ENCODE measurements around the gene AGAP3. TPM values are rescaled to one million over a fixed set of nuclear protein-coding genes. Genes with fewer than 3 reads are reported as not detected.

Gene AGAP3
- total RNA-seq, 1 experiment from 2014 or later, result 103 TPM

DNA sequence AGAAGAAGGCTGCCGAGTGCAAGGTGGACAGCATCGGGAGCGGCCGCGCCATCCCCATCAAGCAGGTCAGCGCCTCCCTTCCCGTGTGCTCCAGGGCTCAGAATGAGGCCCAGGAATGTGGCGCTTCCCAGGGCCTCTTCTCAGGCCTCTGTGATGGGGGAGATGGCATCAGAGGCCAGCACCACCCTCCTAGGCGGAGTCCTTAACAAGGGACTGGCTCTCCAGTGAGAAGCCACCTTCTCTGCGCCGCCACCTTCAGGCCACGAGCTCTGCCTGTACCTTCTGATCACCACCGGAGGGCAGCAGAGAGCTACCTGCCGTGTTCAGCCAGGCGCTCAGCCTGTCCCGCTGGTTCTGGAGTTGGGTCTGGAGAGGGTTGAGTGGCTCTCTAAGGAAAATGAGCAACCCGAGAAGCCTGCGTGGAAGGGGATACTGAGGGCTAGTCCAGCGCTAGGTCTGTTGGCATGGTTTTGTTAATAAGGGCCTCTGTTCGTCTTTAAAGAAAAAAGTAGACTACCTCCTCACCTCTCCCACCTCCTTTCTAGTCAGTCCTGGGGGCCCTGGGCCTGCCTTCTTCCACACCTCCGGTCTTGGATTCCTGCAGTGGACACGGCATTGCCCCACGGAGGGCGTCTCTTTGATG, 37.7 kb downstream of the AGAP3 start:
- H3K27me3 ChIP-seq (ENCODE audit: control insufficient read depth, insufficient read depth, low read length), result no peaks in the 10 kb centered on the region
- H3K27ac ChIP-seq (ENCODE audit: low read length), result no peak overlapping the region
- no peaks in the 10 kb centered on the region for H3K9me3 ChIP-seq (ENCODE audit: control insufficient read depth, insufficient read depth, low read depth, low read length)
- DNase-seq (ENCODE audit: low read depth, low spot score) (peak; percentile 78), ATAC-seq (peak; percentile 94)
- intact Hi-C loops (cut with micrococcal nuclease; ENCODE audit: unreplicated experiment) (loop anchor here (1.0 to 5.0 kb wide), 2 partner anchors 48 to 178 kb away; no protein-coding TSS in a partner anchor), in situ Hi-C loops (cut with HindIII; ENCODE audit: low pct_unique_long_range_greater_than_20kb, low sequenced_read_pairs) (no loop called here)
- H3K4me3 ChIP-seq (ENCODE audit: low read depth in 2 of 2, low read length in 2 of 2), result no peak overlapping the region
- ChIA-PET CTCF (interaction anchor here (0.6 to 1.2 kb wide), 4 partner anchors 18 to 46 kb away, joined by 4 to 6 read pairs (median 5); no protein-coding TSS in a partner anchor), POLR2A (interaction anchor here (0.5 kb wide), 1 partner anchor 61 kb away, joined by 8 read pairs; no protein-coding TSS in a partner anchor)
- H3K36me3 ChIP-seq (ENCODE audit: control insufficient read depth, insufficient read depth, low read length), result no peaks in the 10 kb centered on the region
- TF ChIP-seq, protein P1, sequence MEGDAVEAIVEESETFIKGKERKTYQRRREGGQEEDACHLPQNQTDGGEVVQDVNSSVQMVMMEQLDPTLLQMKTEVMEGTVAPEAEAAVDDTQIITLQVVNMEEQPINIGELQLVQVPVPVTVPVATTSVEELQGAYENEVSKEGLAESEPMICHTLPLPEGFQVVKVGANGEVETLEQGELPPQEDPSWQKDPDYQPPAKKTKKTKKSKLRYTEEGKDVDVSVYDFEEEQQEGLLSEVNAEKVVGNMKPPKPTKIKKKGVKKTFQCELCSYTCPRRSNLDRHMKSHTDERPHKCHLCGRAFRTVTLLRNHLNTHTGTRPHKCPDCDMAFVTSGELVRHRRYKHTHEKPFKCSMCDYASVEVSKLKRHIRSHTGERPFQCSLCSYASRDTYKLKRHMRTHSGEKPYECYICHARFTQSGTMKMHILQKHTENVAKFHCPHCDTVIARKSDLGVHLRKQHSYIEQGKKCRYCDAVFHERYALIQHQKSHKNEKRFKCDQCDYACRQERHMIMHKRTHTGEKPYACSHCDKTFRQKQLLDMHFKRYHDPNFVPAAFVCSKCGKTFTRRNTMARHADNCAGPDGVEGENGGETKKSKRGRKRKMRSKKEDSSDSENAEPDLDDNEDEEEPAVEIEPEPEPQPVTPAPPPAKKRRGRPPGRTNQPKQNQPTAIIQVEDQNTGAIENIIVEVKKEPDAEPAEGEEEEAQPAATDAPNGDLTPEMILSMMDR (IDR thresholded peaks at IDR 0.05), result peak; percentile 99
- no peak for TF ChIP-seq SIN3A (IDR thresholded peaks at IDR 0.05; ENCODE audit: borderline replicate concordance, insufficient read depth, low read depth, low read length)
- TF ChIP-seq POLR2AphosphoS5 (IDR thresholded peaks at IDR 0.05; ENCODE audit: low read depth, low read length), result no peak
- TF ChIP-seq TCF7L2 (IDR thresholded peaks at IDR 0.05; ENCODE audit: low read depth, low read length), result no peak
- TF ChIP-seq, protein P2, sequence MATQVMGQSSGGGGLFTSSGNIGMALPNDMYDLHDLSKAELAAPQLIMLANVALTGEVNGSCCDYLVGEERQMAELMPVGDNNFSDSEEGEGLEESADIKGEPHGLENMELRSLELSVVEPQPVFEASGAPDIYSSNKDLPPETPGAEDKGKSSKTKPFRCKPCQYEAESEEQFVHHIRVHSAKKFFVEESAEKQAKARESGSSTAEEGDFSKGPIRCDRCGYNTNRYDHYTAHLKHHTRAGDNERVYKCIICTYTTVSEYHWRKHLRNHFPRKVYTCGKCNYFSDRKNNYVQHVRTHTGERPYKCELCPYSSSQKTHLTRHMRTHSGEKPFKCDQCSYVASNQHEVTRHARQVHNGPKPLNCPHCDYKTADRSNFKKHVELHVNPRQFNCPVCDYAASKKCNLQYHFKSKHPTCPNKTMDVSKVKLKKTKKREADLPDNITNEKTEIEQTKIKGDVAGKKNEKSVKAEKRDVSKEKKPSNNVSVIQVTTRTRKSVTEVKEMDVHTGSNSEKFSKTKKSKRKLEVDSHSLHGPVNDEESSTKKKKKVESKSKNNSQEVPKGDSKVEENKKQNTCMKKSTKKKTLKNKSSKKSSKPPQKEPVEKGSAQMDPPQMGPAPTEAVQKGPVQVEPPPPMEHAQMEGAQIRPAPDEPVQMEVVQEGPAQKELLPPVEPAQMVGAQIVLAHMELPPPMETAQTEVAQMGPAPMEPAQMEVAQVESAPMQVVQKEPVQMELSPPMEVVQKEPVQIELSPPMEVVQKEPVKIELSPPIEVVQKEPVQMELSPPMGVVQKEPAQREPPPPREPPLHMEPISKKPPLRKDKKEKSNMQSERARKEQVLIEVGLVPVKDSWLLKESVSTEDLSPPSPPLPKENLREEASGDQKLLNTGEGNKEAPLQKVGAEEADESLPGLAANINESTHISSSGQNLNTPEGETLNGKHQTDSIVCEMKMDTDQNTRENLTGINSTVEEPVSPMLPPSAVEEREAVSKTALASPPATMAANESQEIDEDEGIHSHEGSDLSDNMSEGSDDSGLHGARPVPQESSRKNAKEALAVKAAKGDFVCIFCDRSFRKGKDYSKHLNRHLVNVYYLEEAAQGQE (IDR thresholded peaks at IDR 0.05; ENCODE audit: insufficient read depth in 1 of 2, low read depth in 2 of 2, low read length in 1 of 2), result 0 out of 4 replicates have a peak, but pooled peaks of 1 of the 2 experiments have one; percentile 17
- no peaks in the 10 kb centered on the region for H3K4me1 ChIP-seq (ENCODE audit: control insufficient read depth, insufficient read depth, low read length)
- BruUV-seq (replicated peaks), result no TSS peak

DNA sequence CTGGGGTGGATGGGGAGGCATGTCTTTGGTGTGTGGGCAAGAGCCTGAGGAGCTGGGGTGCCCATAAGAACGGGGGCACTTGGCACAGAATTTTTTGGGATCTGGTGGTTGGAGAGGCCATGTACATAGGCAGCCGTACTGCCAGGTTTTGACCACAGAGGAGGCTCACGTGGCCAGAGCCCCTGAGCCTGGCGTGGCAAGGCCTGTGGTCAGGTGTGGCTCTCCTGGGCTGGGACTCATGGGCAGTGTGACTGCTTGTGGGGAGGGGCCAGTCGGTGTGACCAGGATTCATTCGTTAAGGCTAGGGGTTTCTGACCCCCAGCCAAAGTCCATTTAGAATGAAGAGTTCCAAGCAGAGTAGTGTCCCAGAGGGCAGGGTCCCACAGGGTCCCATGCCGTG, 38.2 kb downstream of the AGAP3 start:
- Histone ChIP-seq H3K9me3 (ENCODE audit: control insufficient read depth, insufficient read depth, low read depth, low read length) (no peaks in the 10 kb centered on the region), H3K27me3 (ENCODE audit: control insufficient read depth, insufficient read depth, low read length) (no peaks in the 10 kb centered on the region), H3K36me3 (ENCODE audit: control insufficient read depth, insufficient read depth, low read length) (no peaks in the 10 kb centered on the region), H3K27ac (ENCODE audit: low read length) (no peak overlapping the region), H3K4me1 (ENCODE audit: control insufficient read depth, insufficient read depth, low read length) (no peaks in the 10 kb centered on the region), H3K4me3 (ENCODE audit: low read depth in 2 of 2, low read length in 2 of 2) (no peak overlapping the region)
- ChIA-PET CTCF (interaction anchor here (1.0 to 1.2 kb wide), 3 partner anchors 17 to 46 kb away, joined by 4 to 6 read pairs (median 6); no protein-coding TSS in a partner anchor), POLR2A (no interaction called here)
- DNase-seq (ENCODE audit: low read depth, low spot score) (no peak), ATAC-seq (no peak)
- no TSS peak for BruUV-seq (replicated peaks)
- TF ChIP-seq POLR2AphosphoS5 (IDR thresholded peaks at IDR 0.05; ENCODE audit: low read depth, low read length) (no peak), SIN3A (IDR thresholded peaks at IDR 0.05; ENCODE audit: borderline replicate concordance, insufficient read depth, low read depth, low read length) (no peak), TCF7L2 (IDR thresholded peaks at IDR 0.05; ENCODE audit: low read depth, low read length) (no peak)
- TF ChIP-seq, protein P2 (IDR thresholded peaks at IDR 0.05; ENCODE audit: insufficient read depth in 1 of 2, low read depth in 2 of 2, low read length in 1 of 2), result no peak
- TF ChIP-seq, protein P1 (IDR thresholded peaks at IDR 0.05), result no peak
- intact Hi-C loops (cut with micrococcal nuclease; ENCODE audit: unreplicated experiment), result loop anchor here (1.0 to 5.0 kb wide), 2 partner anchors 48 to 178 kb away; no protein-coding TSS in a partner anchor
- in situ Hi-C loops (cut with HindIII; ENCODE audit: low pct_unique_long_range_greater_than_20kb, low sequenced_read_pairs), result no loop called here

All from Panc1 (cell line).